Smooth muscle cell (in vitro differentiated cells): ENCODE results near the gene ADSS1. TPM values are rescaled to one million over a fixed set of nuclear protein-coding genes. Genes with fewer than 3 reads are reported as not detected.

Source experiments
- DNase-seq: peaks from one replicate; lab custom pipeline; 2025; ENCODE audit not compliant: unreplicated experiment; lab: John Stamatoyannopoulos, UW
- H2AFZ ChIP-seq: fragments of 200-600 bp; sonication (generic); 2 replicates; pipeline ENCODE4 v1.6.0; 2016; ENCODE audit warnings: antibody characterized with exemption, low read depth, mild to moderate bottlenecking
- H3F3A ChIP-seq: fragments of 200-600 bp; sonication (generic); 2 replicates; pipeline ENCODE4 v1.6.0; 2017; ENCODE audit warnings: antibody characterized with exemption, low read depth
- H3K27ac ChIP-seq: fragments of 200-600 bp; sonication (generic); 2 replicates; pipeline ENCODE4 v1.5.1; 2016; ENCODE audit warnings: low read depth, mild to moderate bottlenecking
- H3K27me3 ChIP-seq: fragments of 200-600 bp; sonication (generic); 2 replicates; pipeline ENCODE4 v1.6.1; 2016; ENCODE audit warnings: low read depth, mild to moderate bottlenecking
- H3K36me3 ChIP-seq: fragments of 200-600 bp; sonication (generic); 2 replicates; pipeline ENCODE4 v1.5.1; 2016; ENCODE audit warnings: low read depth
- H3K4me1 ChIP-seq: fragments of 200-600 bp; sonication (generic); 2 replicates; pipeline ENCODE4 v1.5.1; 2016; ENCODE audit warnings: low read depth
- H3K4me2 ChIP-seq: fragments of 200-600 bp; sonication (generic); 2 replicates; pipeline ENCODE4 v1.6.0; 2016; ENCODE audit warnings: mild to moderate bottlenecking
- H3K4me3 ChIP-seq: fragments of 200-600 bp; sonication (generic); 2 replicates; pipeline ENCODE4 v1.5.1; 2016; ENCODE audit warnings: mild to moderate bottlenecking
- H3K79me2 ChIP-seq: fragments of 200-600 bp; sonication (generic); 2 replicates; pipeline ENCODE4 v1.6.0; 2016; ENCODE audit warnings: low read depth, mild to moderate bottlenecking
- H3K9ac ChIP-seq: fragments of 200-600 bp; sonication (generic); 2 replicates; pipeline ENCODE4 v1.6.0; 2016; ENCODE audit warnings: low read depth
- H3K9me3 ChIP-seq: fragments of 200-600 bp; sonication (generic); replicated peaks from 2 replicates; pipeline ENCODE4 v1.5.1; 2016; ENCODE audit warnings: low read depth
- H4K20me1 ChIP-seq: fragments of 200-600 bp; sonication (generic); 2 replicates; pipeline ENCODE4 v1.6.0; 2016; ENCODE audit warnings: low read depth
- WGBS: methylation state at CpG from one replicate; pipeline ENCODE4 v1.1.7; 2016; ENCODE audit warnings: low lambda C conversion rate; 5-methylcytosine and 5-hydroxymethylcytosine counted together
- polyA plus RNA-seq: library from polyadenylated mRNA; unstranded; fragments of >200 nt; fragmentation: Nextera tagmentation; extraction: Ambion mirVana; gene quantifications from 2 replicates; pipeline ENCODE4 v1.2.1, GENCODE V29; 2016
- total RNA-seq: library from RNA; depleted of rRNA; stranded (reverse); fragments of >200 nt; gene quantifications from 2 replicates; pipeline ENCODE4 v1.2.3, GENCODE V29; 2014
- TF ChIP-seq, protein P1 (sequence below): fragments of 200-600 bp; sonication (generic); IDR thresholded peaks from 2 replicates; pipeline ENCODE4 v1.5.1; 2017; ENCODE audit warnings: borderline replicate concordance, mild to moderate bottlenecking, antibody characterized with exemption; ENCODE audit not compliant: insufficient read depth, poor library complexity, severe bottlenecking

The ADSS1 gene
- total and polyA plus RNA-seq, 2 experiments from 2014 or later, result 7.8 to 43.0 TPM

DNA sequence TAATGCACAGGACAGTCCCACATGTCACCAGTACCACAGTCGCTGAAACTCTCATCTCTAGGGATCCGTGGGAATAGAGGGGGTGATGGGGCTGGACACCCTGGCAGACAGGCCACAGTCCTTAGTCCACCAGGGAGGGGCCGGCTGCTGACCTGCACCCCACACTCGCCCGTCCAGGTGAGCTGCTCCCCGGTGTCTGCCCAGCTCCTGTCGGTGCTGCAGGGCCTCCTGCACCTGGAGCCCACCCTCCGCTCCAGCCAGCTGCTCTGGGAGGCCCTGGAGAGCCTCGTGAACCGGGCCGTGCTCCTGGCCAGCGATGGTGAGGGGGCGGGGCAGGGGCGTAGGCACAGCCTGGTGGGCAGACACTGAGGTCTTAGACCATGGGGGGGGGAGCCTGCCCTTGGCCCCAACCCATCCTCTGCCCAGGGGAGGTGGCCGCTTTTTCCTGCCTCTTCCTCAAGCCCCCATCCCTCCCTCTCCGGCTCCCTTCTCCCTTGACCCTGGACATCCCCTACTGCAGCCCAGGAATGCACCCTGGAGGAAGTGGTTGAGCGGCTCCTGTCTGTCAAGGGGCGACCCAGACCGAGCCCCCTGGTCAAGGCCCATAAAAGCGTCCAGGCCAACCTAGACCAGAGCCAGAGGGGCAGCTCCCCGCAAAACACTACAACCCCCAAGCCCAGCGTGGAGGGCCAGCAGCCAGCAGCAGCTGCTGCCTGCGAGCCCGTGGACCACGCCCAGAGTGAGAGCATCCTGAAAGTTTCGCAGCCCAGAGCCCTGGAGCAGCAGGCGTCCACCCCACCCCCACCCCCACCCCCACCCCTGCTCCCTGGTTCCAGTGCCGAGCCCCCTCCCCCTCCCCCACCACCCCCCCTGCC is 17.1 kb upstream of the ADSS1 start:
- Histone ChIP-seq H3K4me2 (no peak overlapping the region), H3K4me1 (no peaks in the 10 kb centered on the region), H3F3A (no peaks in the 10 kb centered on the region), H3K27me3 (no peaks in the 10 kb centered on the region), H2AFZ (no peak overlapping the region), H3K27ac (no peak overlapping the region), H3K9me3 (no peaks in the 10 kb centered on the region), H3K4me3 (no peak overlapping the region), H4K20me1 (peaks cover 6% of the 10 kb centered on the region), H3K36me3 (peaks cover 10% of the 10 kb centered on the region), H3K79me2 (no peaks in the 10 kb centered on the region), H3K9ac (no peak overlapping the region)
- TF ChIP-seq, protein P1, sequence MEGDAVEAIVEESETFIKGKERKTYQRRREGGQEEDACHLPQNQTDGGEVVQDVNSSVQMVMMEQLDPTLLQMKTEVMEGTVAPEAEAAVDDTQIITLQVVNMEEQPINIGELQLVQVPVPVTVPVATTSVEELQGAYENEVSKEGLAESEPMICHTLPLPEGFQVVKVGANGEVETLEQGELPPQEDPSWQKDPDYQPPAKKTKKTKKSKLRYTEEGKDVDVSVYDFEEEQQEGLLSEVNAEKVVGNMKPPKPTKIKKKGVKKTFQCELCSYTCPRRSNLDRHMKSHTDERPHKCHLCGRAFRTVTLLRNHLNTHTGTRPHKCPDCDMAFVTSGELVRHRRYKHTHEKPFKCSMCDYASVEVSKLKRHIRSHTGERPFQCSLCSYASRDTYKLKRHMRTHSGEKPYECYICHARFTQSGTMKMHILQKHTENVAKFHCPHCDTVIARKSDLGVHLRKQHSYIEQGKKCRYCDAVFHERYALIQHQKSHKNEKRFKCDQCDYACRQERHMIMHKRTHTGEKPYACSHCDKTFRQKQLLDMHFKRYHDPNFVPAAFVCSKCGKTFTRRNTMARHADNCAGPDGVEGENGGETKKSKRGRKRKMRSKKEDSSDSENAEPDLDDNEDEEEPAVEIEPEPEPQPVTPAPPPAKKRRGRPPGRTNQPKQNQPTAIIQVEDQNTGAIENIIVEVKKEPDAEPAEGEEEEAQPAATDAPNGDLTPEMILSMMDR, result no peak
- no peak for DNase-seq
- WGBS, result 78% methylated on average over 22 of the region's 28 CpGs

DNA sequence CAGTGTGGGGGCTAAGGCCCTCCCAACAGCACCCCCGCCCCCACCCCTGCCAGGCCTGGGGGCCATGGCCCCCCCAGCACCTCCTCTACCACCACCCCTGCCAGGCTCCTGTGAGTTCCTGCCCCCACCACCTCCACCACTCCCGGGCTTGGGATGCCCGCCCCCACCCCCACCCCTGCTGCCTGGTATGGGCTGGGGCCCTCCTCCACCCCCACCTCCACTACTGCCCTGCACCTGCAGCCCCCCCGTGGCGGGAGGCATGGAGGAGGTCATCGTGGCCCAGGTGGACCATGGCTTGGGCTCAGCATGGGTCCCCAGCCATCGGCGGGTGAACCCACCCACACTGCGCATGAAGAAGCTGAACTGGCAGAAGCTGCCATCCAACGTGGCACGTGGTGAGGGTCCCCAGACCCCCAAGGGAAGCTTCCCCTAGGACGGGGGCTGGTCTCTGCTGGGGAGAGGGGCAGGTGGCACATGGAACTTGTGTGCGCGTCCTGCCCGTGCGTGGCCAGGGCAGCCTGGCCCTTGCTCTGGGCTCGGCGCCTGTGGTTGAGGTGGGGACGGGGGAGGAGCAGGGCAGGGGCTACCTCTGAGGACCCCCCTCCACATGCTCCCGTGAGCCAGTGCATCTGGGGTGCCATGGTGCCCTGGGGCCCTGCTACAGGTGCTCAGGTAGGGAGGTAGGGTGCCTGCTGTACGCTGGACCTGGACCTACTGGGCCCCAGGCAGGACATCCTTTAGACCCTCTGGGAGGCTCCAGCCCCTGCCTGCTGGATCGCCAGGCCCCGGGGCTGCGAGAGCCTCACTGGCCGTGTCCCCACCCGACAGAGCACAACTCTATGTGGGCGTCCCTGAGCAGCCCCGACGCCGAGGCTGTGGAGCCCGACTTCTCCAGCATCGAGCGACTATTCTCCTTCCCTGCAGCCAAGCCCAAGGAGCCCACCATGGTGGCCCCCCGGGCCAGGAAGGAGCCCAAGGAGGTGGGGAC is 16.1 kb upstream of the ADSS1 start:
- Histone ChIP-seq H3K4me3 (no peak overlapping the region), H3K79me2 (no peaks in the 10 kb centered on the region), H3K27ac (no peak overlapping the region), H3K9me3 (no peaks in the 10 kb centered on the region), H4K20me1 (no peaks in the 10 kb centered on the region), H3F3A (no peaks in the 10 kb centered on the region), H3K4me1 (no peaks in the 10 kb centered on the region), H3K36me3 (peaks cover 10% of the 10 kb centered on the region), H2AFZ (no peak overlapping the region), H3K4me2 (no peak overlapping the region), H3K27me3 (no peaks in the 10 kb centered on the region), H3K9ac (no peak overlapping the region)
- WGBS, result 79% methylated on average over 28 of the region's 34 CpGs
- no peak for DNase-seq
- TF ChIP-seq, protein P1, result no peak

DNA sequence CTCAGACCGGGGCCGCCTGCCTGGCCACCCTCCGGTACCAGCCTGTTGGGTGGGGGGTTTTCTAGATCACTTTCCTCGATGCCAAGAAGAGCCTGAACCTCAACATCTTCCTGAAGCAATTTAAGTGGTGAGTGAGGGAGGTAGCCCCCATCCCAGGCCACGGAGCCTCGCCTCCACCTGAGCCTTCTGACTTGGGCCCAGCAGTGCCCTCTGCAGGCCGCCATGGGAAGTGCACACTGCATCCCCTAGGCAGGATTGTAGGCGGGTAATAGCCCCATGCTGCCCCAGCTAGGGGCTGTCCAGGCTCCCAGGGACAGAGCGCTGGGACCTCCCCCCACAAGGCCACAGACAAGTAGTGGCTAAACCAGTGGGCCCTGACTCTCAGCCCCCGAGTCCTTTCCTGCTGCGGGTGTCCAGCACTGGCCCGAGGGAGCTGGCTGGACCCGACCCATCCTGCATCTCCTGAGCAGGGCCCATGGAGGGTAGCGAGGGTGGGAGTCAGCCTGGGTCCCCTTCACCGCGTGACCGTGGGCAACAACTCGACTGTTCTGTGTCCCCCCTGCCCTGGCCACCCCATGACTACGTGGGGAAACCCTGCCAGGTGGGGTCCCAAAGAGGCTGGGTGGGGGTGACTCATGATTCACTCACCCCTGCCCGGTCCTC is 15.3 kb upstream of the ADSS1 start:
- TF ChIP-seq, protein P1, result peak; percentile 96
- no peak overlapping the region for H2AFZ ChIP-seq
- DNase-seq, result peak; percentile 43
- H3K9ac ChIP-seq, result no peak overlapping the region
- no peaks in the 10 kb centered on the region for H3K4me1 ChIP-seq
- H3K4me3 ChIP-seq, result no peak overlapping the region
- H3K9me3 ChIP-seq, result no peaks in the 10 kb centered on the region
- no peaks in the 10 kb centered on the region for H4K20me1 ChIP-seq
- WGBS, result 57% methylated on average over 20 of the region's 20 CpGs
- H3K36me3 ChIP-seq, result peaks cover 9% of the 10 kb centered on the region
- no peaks in the 10 kb centered on the region for H3K79me2 ChIP-seq
- no peak overlapping the region for H3K4me2 ChIP-seq
- no peak overlapping the region for H3K27ac ChIP-seq
- H3K27me3 ChIP-seq, result no peaks in the 10 kb centered on the region
- no peaks in the 10 kb centered on the region for H3F3A ChIP-seq
